Measurements from ENCODE around the gene PRKCA.

The PRKCA gene

DNA sequence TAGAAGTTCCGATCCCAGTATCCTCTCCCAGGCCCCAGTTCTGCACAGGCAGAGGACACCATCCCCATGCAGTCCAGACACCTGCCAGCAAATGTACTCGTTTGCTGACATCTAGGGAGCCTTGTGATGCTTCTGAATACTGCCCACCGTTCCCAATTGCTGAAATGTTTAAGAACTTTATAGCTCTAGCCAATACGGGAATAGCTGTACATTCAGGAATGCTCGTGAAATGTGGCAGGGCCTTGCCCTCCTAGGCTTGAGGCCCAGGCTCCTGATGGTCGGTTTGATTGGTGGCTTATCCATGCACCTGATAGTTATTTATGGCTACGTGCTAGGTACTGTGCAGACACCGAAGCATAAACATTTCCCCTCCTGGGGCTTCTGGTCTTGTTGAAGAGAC, 255.5 kb downstream of the PRKCA start:
- FAIRE-seq: no peak

DNA sequence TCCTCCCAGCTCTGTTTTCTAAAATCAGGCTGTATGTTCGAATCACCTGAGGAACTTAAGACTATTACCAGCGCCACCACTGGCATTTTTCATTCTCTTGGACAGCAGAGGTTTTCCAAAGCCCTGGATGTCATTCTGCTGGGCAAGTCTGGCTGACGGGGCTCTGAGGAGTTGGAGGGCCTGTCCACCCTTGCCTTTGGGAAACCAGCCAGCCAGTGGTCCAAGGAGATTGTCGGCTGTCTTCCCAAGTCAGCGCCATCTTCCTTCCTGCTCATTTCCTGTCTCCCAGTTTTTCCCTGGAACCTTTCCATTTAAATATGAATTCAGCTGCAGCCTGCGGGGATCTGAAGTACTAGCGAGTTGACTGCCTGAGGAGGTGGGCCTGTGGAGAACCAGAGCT, 258.3 kb downstream of the PRKCA start:
- FAIRE-seq: no peak

DNA sequence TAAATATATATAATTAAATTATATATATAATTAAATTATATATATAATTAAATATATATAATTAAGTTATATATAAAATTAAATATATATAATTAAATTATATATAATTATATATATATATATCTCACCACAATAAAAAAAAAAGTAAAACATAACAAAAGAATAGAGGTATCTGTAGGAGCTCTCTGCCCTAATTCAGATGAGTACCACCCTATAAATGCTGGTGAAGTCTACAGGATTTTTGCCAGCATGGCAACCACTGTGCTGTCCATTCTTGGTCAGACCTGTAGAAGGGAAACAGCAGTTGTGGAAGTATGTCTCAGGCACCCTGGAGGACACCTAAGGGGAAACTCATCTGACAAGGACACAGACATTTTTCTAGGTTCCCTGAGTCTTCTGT, 259.7 kb downstream of the PRKCA start:
- FAIRE-seq: no peak

DNA sequence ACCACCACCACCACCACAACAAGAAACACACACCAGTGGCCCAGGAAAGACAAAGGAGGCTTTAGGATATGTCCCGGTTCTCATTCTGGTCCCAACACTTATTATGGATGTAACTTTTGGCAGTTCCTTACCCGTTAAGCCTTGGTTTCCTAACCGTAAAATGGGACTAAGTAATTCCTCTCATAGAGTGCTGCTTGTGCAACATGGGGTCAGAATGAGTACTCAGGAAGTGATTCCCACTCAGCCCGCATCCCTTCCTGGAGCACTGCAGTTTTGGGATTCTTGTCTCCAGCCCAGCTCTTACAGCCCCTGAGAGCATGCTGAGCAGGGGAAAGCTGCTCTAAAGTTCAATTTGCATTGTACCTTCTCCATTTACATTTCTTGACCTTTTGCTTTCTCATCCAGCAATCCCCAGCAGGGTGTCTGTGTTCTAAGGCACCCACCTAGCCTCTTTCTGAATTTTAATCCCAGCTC, 262.6 kb downstream of the PRKCA start:
- FAIRE-seq: no peak

DNA sequence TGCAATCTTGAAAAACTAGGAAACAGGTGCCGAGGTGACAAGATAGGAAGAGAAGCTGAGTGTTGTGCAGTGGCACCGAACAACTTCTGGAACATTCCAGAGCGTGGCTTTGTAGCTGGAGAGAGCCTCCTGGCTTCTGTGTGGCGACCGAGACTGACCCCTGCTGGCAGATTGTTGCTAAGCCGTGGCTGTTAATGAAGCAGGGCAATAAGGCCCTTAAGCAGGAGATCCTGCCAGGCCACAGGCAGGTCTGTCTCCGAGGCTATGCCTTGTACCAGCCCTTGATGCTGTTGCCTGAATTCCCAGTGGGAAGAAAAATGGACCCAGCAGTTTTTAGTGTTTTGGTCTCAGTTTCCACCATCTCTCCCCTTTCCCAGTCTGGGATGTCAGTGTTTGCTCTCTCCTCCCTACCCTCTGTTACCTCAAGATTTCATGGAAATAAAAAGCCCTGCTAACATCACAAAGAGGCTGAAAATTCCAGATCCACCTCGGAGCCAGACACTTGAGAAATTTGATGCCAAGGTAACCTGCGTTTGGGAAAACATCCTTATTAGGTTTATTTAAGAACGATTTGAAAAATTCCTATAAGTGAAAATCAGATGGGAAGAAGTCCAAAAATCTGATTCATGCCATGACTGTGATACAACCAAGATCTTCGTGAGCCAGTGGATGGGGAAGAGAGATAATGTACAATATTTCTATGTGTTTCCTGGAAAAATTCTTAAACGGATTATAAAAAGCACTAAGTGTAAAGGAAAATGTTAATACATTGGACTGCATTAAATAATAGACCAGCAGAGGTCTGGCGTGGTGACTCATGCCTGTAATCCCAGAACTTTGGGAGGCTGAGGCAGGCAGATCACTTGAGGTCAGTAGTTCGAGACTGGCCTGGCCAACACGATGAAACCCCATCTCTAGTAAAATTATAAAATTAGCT, 265.1 kb downstream of the PRKCA start:
- peak; percentile 41 for FAIRE-seq

DNA sequence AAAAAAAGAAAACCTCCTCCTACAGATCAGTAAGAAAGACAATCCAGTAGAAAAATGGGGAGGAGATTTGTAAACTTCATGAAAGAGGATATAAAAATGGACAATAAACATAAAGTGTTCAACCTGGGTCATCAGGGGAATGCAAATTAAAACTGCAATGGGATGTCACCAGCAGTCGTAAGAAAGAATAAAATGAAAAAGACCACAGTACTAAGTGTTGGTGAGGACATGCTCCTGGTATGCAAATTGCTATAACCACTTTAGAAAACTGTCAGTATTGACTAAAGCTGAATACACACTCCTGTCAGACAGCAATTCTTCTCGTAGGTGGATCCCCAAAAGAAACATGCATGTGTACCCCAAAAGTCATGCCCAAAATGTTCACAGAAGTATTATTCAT, 267.2 kb downstream of the PRKCA start:
- no peak for FAIRE-seq

DNA sequence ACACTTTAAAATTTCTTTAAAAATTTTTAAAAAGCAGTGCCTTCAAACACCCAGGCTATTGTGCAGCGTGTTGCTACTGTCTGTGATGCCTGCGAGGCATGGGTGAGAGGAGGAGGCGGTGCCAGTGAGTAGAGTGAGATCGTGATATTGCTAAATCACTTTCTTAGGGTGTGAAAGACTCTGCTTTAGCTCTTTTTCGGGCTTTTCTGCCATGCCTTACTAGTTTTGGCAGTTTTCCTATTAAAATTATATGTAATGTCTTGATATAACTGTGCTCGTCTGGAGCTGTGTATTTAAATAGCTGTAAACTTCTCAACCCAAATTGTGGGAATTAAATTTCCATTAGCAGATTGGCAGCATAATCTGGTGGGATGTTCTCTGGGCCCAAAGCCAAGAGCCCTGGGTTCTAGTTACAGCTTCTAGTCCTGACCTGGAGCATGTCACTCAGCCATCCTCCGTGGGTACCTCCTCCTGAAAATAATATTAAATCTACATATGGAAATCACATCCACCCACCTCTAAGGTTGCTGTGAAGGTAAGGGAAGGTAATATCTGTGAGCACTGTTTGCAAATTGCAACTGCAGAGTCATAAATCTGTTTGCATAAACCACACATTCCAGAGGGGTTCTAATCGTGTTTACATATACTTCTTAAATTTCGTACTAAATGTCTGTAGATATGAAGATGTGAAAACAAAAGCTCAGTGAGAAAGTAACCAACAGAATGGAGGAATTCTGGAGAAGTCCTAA, 268.2 kb downstream of the PRKCA start:
- no peak for FAIRE-seq

DNA sequence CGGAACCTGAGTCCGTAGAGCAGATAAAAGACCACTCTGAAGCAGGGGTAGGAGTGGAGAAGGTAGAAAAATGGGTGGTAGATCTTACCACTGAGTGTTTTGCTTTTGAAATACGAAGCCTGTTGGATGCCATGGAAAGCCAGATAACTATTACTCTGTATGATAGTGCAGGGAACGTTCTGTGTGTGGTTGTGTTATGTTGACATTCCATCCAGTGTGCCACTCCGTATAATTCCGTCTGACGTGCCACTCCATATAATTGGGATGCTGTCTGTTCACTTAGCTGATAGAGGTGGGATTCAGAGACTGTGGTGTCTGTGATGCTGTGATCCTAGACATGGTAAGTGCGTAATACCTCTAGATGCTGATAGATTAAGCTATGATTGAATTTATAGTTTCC, 269.3 kb downstream of the PRKCA start:
- FAIRE-seq: no peak

DNA sequence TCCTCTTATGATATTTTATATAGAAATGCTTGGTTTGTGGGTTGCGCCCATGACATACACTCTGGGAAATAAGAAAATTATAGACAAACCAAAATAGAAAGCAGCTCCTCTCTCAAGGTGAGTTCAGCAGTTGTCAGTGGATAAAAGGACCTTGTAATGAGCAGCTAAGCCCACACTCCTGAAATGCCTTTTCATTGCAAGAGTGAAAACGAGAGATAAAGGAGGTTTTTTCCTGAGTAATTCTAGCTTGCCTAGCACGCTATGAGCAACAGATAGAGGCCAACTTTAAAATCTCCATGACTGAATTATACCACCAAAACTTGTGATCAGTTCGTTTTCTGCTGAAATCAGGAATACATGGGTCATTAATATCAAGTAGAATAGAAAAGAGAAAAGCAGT, 270.7 kb downstream of the PRKCA start:
- no peak for FAIRE-seq

DNA sequence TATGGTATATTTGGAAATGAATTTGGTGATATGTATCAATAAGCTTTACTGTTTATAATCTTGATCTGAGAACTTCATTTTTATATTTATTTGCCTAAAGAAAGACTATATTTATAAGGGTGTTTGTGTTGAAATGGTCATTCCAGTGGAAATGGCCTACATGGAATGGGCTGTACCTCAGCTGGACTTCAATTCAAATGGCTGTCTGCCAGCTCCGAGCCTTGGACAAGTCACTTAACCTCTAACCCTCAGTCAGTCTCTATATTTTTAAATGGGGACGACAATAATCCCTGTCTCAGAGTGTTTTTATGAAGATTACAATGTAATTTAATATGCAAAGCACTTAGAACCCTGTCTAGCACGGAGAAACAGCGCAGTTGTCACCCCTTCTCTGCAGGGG, 271.7 kb downstream of the PRKCA start:
- FAIRE-seq: no peak

DNA sequence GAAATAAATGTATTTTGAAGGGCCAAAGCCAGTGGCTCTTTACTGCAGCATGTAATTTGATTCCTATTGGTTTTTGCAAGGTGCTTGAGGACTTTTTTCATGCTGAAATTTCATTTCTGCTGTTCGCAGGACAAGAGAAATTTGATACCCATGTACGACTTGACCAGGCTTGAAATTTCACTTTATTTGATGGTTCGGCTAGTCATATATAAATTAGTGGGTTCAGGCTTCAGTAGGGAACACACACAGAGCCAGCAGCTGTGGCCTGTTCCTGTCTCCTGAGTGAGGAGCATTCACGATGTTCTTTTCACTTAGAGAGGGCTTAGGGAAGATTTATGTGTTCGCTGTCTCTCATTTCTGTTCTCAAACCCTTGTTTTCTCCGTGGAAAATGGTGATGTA, 274.1 kb downstream of the PRKCA start:
- FAIRE-seq: no peak

DNA sequence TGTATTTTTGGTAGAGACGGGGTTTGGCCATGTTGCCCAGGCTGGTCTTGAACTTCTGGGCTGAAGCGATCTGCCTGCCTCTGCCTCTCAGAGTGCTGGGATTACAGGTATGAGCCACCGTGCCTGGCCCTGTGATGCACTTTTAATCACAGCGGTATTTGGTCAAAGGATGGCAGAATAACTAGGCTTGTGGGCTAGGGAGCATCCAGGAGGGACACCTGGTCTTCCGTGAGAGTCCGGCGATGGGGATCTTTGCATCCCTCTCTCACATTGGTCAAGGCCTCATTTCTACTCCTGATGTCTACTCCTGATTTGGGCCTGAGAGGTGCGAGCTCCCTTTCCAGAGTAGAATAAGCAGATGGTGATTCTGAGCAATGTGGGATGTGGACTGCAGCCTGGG, 274.6 kb downstream of the PRKCA start:
- no peak for FAIRE-seq

DNA sequence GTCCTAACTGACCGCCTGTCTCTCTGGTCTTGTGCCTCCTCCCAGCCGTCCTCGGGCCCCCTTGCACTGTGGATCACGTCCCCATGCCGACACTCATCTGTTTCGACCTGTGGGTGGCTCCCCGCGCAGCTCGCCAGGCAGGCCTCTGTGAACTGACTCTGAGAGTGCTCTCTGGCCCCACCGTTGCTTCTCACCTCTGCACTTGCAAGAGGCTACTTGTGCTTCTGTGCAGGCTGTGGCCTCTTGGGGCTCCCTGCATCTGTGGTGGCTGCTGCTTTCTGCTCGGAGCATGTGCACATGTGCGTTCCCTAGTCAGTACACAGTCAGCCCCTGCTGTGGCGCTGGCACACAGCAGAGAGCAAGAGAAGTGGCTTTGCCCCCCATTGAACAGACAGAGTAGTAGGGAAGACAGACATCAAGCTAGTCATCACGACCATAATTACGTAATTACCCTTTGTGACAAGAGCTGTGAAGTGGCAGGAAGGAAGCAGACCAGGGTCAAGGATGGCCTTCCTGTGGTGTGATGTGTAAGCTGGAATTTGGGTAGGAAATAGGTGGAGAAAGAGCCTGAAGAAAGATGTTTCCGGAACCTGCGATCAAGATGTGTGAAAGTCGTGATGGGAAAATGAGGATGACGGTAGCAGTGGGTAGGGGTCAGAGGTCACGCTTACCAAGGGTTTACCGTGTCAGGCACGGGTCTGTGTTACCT, 276.5 kb downstream of the PRKCA start:
- FAIRE-seq: no peak

DNA sequence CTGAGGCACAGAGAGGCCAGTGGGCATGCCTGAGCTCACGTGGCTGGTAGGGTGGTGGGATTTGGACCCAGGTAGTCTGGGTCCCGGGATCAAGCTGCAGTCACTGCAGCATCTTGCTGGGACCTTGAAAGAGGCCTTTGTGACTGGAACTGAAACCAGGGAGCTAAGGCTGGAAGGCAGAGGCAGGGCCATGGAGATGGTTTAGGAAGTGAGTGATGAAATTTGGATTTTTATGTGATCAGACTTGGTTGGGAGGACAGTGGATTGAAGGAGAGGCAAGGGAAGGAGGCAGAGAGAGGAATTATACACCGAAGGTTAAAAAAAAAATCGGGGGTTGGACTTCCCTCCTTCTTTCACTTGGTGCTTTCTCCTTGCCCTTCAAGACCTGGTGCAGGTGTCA, 277.1 kb downstream of the PRKCA start:
- FAIRE-seq: no peak

DNA sequence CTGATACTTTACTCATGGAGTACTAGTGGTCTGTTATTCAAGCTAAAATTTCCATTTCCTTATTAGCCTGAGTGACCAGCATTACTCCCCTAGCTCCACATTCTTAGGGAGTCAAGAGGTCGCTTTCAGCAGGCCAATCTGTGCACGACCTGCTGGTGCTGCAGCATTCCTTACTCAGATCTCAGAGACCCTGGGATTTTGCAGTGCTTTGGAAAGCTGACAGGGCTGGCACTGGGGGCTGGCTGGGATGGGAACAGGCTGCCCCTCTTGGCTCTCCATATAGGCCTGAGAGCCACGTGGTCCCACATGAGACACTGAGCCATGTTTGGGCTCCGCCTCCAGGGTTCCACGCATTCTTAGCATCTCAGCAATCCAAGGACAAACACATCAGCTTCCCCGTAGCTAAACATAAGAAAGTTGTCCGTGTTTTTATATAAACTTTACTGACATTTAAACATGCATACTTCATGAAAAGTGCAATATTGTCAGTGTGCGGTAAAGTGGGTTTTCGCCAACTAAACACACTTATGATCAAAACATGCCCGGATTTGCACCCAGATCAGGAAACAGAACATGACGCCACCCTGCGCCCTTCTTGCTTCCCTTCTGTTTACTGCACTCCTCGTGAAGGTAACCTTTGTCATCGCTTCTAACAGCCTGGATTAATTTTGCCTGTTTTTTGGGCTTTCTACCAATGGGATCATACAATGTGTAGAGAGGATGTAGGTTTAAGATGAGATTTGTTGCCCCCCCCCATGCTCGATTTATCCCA, 278.0 kb downstream of the PRKCA start:
- no peak for FAIRE-seq

DNA sequence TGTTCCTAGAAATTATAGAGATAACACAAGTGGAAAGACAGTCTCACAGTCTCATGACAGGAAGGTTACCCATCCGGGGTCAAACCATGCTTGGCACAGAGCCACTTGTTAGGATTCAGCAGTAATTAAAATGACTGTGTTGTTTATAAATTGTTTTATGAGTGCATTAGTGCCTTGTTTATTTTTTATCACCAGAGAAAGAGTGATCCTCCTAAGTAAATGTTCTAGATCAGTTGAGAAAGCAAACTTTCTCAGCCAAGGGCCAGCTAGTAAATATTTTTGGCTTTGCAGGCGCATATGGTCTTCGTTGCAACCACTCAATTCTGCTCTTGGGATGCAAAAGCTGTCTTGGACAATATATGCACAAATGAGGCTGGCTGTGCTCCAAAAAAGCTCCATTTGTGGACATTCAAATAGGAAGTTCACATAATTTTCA, 278.6 kb downstream of the PRKCA start:
- no peak for FAIRE-seq

DNA sequence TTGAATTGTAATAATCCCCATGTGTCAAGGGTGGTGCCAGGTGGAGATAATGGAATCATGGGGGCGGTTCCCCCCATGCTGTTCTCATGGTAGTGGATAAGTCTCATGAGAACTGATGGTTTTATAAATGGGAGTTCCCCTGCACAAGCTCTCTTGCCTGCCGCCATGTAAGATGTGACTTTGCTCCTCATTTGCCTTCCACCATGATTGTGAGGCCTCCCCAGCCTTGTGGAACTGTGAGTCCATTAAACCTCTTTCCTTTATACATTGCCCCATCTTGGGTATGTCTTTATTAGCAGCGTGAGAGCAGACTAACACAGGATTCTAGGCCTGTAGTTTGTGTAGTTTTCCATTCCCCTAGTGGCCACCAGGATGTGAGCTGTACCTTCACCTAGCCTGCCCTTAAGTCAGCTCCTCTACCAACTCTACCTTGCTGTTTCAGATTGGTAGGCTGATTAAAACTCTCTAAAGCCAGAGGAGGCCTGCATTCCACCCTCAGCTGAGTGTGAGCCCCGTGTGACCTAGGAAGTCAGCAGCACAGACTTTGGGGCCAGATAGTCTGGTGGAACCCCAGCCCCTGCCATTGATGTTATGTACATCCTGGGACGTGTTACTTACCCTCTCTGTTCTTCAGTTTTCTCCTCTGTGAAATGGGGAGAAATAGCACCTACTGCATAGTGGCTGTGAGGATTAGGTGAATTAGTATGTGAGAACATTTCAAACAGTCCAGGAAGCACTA, 280.1 kb downstream of the PRKCA start:
- no peak for FAIRE-seq

DNA sequence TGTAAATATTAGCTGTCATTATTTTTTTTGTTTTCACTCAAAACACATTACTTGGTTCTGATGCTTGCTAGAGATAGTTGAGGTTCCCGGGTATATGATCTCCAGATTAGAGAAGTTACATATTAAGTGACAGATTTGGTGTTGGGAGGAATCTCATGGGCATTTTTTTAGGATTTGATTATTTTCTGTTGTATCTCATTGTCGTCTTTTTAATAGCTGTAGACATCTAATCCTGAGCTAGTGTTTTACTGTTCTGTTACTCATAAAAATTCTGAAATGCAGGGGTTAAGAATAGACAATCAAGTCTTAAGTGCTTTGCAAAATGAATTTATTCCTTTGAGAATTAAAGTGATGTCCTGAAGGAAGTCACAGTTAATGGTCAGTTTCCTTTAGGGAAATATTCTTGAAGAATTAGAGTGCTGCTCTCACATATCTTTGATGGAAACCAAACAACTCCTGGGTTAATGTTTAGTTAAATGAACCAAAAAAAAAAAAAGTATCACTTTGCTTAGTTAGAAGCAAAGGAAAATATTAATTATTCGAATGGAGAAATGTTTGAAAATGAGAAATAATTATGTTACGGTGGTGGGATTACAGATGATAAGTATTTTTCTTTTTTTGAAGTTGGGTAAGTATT, 280.8 kb downstream of the PRKCA start:
- no peak for FAIRE-seq

DNA sequence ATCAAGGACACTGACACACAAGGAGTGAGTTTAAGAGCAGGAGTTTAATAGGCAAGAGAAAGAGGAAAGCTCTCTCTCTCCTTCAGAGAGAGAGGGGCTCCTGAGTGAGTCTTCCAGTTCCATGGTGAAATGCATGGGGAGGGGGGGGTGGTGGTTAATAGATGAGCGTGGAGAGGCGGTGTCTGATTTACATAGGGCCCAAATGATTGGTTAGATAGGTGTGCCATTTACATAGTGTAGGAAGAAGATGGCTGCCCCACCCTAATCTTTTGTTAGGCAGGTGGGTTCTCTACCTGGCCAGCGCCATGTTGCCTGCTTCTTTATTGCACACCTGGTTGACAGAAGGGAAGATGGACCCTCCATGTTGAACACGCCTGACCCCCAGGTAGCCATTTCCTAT, 282.5 kb downstream of the PRKCA start:
- FAIRE-seq: no peak

DNA sequence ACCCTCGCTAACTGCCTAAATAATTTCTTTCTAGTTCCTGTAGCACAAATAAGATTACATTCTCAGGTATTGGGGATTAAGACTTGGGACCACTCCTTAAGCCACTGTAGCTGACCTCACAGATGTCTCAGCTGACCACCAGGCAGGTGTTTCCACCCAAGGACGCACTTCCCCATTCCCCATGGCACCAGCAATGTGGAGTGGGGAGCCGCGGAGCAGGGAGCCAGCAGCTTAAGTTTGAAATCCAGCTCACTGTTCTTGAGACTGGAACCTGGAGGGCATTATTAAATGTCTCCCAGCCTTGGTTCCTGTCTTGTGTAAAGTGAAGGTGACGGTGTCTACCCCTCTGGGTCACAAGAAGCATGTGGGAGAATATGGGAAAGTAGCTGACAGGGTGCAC, 283.1 kb downstream of the PRKCA start:
- FAIRE-seq: no peak

DNA sequence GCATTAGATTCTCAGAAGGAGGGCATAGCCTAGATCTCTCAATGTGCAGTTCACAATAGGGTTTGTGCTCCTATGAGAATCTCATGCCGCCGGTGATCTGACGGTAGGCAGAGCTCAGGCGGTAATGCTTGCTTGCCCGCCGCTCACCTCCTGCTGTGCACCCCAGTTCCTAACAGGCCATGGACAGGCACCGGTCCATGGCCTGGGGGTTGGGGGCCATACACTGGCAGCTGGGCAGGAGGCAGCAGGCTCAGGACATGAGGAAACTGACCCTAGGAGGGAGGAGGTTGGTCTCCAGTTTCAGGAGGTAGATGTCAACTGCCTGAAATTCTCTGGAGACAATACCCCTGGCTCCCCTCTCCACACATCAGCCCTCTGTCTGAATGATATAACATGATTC, 287.5 kb downstream of the PRKCA start:
- no peak for FAIRE-seq

All from islet of Langerhans (tissue), 1 donor.